HCT116 (cell line): ENCODE results near the gene WDR55. TPM values are rescaled to one million over a fixed set of nuclear protein-coding genes. Genes with fewer than 3 reads are reported as not detected.

Source experiments
- ATAC-seq: fragments of 200-7000 bp; cut with Tn5 transposase; 2 replicates; pipeline ENCODE4 v1.9.1; 2020; ENCODE audit warnings: mild to moderate bottlenecking, moderate library complexity
- BruUV-seq: library from RNA; stranded (reverse); fragments of 400-500 nt; replicated peaks from 2 replicates; lab custom pipeline; 2021; lab: Mats Ljungman, UMichigan
- CTCF ChIA-PET: fragments of 300-600 bp; sonication (Branson Sonifier 250); formaldehyde crosslinking; loops from one replicate; lab custom pipeline; 2021; ENCODE audit warnings: antibody characterized with exemption; lab: Charles Lee
- POLR2A ChIA-PET: fragments of 300-600, 350-600 bp; sonication (Branson Sonifier 250); formaldehyde crosslinking; loops from one replicate; lab custom pipeline; 2021; ENCODE audit warnings: antibody characterized with exemption; lab: Charles Lee
- RAD21 ChIA-PET, 2 experiments: fragments of 300-600 bp; sonication (Branson Sonifier 250); formaldehyde crosslinking; loops; one replicate each; lab custom pipeline; 2023; ENCODE audit warnings: low total read pairs in 2 of 2; ENCODE audit not compliant: uncharacterized antibody in 2 of 2, unreplicated experiment in 2 of 2, low non-redundant PET in 1 of 2; lab: Charles Lee
- DNase-seq: peaks from one replicate; pipeline ENCODE4 v3.0.0-alpha.2; 2010; ENCODE audit warnings: low read depth, low spot score
- H2AFZ ChIP-seq: fragments of 200-600 bp; shearing (Covaris generic), sonication (generic); 2 replicates; pipeline ENCODE4 v1.6.1; 2017; ENCODE audit warnings: low read depth, mixed run types, mixed read lengths, antibody characterized with exemption, low read length; ENCODE audit not compliant: poor library complexity, severe bottlenecking
- H3K27ac ChIP-seq: 2 replicates; pipeline ENCODE4 v1.5.1; 2012; ENCODE audit warnings: low read depth, low read length
- H3K27me3 ChIP-seq: fragments of 200-600 bp; sonication (generic); 2 replicates; pipeline ENCODE4 v1.6.1; 2016; ENCODE audit warnings: mixed run types, low read length, mixed read lengths; ENCODE audit not compliant: insufficient read depth
- H3K36me3 ChIP-seq, 2 experiments: fragments of 200-500 bp in 1 of 2; fragments of 200-600 bp in 1 of 2; sonication (Bioruptor generic) in 1 of 2; sonication (generic) in 1 of 2; 2 replicates each; pipeline versions ENCODE4 v1.5.1 to v1.6.1; 2014 to 2016; ENCODE audit warnings: low read length in 2 of 2, inconsistent platforms in 1 of 2, mixed read lengths in 1 of 2, mixed run types in 1 of 2; ENCODE audit not compliant: insufficient read depth in 2 of 2, control insufficient read depth in 1 of 2
- H3K4me1 ChIP-seq, 2 experiments: fragments of 200-600 bp in 1 of 2; sonication (generic) in 1 of 2; 2 replicates each; pipeline versions ENCODE4 v1.5.1 to v1.6.1; 2012 to 2017; ENCODE audit warnings: low read length in 2 of 2, inconsistent platforms in 1 of 2, mild to moderate bottlenecking in 1 of 2, mixed read lengths in 1 of 2, mixed run types in 1 of 2, moderate library complexity in 1 of 2; ENCODE audit not compliant: insufficient read depth in 2 of 2, control insufficient read depth in 1 of 2
- H3K4me2 ChIP-seq: fragments of 200-600 bp; sonication (generic); 2 replicates; pipeline ENCODE4 v1.6.1; 2017; ENCODE audit warnings: mixed run types, low read length, mixed read lengths
- H3K4me3 ChIP-seq, 2 experiments: fragments of 200-600 bp in 1 of 2; sonication (generic) in 1 of 2; replicated peaks in 1 of 2; 2 replicates each; pipeline ENCODE4 v1.5.1; 2011 to 2016; ENCODE audit warnings: low read length in 2 of 2, control low read depth in 1 of 2, low read depth in 1 of 2, mild to moderate bottlenecking in 1 of 2, mixed read lengths in 1 of 2, mixed run types in 1 of 2
- H3K79me2 ChIP-seq: fragments of 200-600 bp; sonication (generic); 2 replicates; pipeline ENCODE4 v1.6.1; 2017; ENCODE audit warnings: mild to moderate bottlenecking, mixed run types, low read length, moderate library complexity, mixed read lengths; ENCODE audit not compliant: insufficient read depth
- H3K9ac ChIP-seq: fragments of 200-600 bp; sonication (generic); 2 replicates; pipeline ENCODE4 v1.6.1; 2016; ENCODE audit warnings: low read length, mixed read lengths
- H3K9me2 ChIP-seq: fragments of 200-600 bp; sonication (generic), shearing (Covaris generic); 2 replicates; pipeline ENCODE4 v1.6.1; 2017; ENCODE audit warnings: mixed run types, mild to moderate bottlenecking, moderate library complexity; ENCODE audit not compliant: insufficient read depth
- H3K9me3 ChIP-seq, 2 experiments: fragments of 200-500 bp in 1 of 2; fragments of 200-600 bp in 1 of 2; sonication (Bioruptor generic) in 1 of 2; sonication (generic) in 1 of 2; 2 replicates each; pipeline ENCODE4 v1.6.1; 2014 to 2017; ENCODE audit warnings: low read length in 2 of 2, mixed read lengths in 2 of 2, inconsistent platforms in 1 of 2, low read depth in 1 of 2, mild to moderate bottlenecking in 1 of 2, mixed run types in 1 of 2, moderate library complexity in 1 of 2; ENCODE audit not compliant: control insufficient read depth in 1 of 2, insufficient read depth in 1 of 2
- H4K20me1 ChIP-seq: fragments of 200-600 bp; sonication (generic), shearing (Covaris generic); 2 replicates; pipeline ENCODE4 v1.6.1; 2017; ENCODE audit warnings: mixed run types, mild to moderate bottlenecking, moderate library complexity; ENCODE audit not compliant: insufficient read depth
- CBX3 ChIP-seq: IDR thresholded peaks from 2 replicates; pipeline ENCODE4 v1.6.1; 2012; ENCODE audit warnings: low read depth
- CEBPB ChIP-seq: IDR thresholded peaks from 2 replicates; pipeline ENCODE4 v1.6.1; 2012; ENCODE audit warnings: low read depth
- ELF1 ChIP-seq: IDR thresholded peaks from 2 replicates; pipeline ENCODE4 v1.6.1; 2012; ENCODE audit warnings: low read depth, borderline replicate concordance
- EZH2 ChIP-seq: fragments of 200-600 bp; sonication (generic); IDR thresholded peaks from 2 replicates; pipeline ENCODE4 v1.6.1; 2017; ENCODE audit warnings: antibody characterized with exemption, mixed run types
- REST ChIP-seq: IDR thresholded peaks from 2 replicates; pipeline ENCODE4 v1.6.1; 2012; ENCODE audit warnings: low read depth
- SP1 ChIP-seq: IDR thresholded peaks from 2 replicates; pipeline ENCODE4 v1.6.1; 2012; ENCODE audit warnings: low read depth
- YY1 ChIP-seq: IDR thresholded peaks from 2 replicates; pipeline ENCODE4 v1.6.1; 2011; ENCODE audit warnings: low read length, low read depth, moderate library complexity, mild to moderate bottlenecking; ENCODE audit not compliant: insufficient replicate concordance; ENCODE audit errors: extremely low read depth
- ZNF274 ChIP-seq: fragments of 200-500 bp; sonication (Bioruptor generic); IDR thresholded peaks from 2 replicates; pipeline ENCODE4 v1.6.1; 2014; ENCODE audit warnings: mild to moderate bottlenecking, low read depth, low read length, inconsistent platforms
- intact Hi-C: fragments of 100-400 bp; cut with micrococcal nuclease; formaldehyde crosslinking; loops from 2 replicates; pipeline ENCODE4 v1.10.0; 2022
- total RNA-seq: library from RNA; stranded (reverse); gene quantifications from one replicate; pipeline ENCODE4 v1.2.1, GENCODE V29; 2021; ENCODE audit not compliant: unreplicated experiment

WDR55 gene
- total RNA-seq, 1 experiment from 2014 or later, result 37.2 TPM

GRCh38 chr5:140641716-140642115, 23.0 kb upstream of the WDR55 start:
- TF ChIP-seq REST (no peak), EZH2 (no peak), SP1 (no peak), CEBPB (no peak), ELF1 (no peak), CBX3 (no peak), ZNF274 (no peak), YY1 (no peak)
- Histone ChIP-seq H3K27me3 (no peaks in the 10 kb centered on the region), H3K36me3 (peaks cover 13 to 29% of the 10 kb centered on the region in 2 experiments), H3K4me3 (no peak overlapping the region), H3K9me3 (no peaks in the 10 kb centered on the region), H3K9ac (no peak overlapping the region), H3K4me1 (peaks cover 7 to 17% of the 10 kb centered on the region in 2 experiments), H3K4me2 (no peak overlapping the region), H2AFZ (no peak overlapping the region), H3K9me2 (no peaks in the 10 kb centered on the region), H4K20me1 (no peaks in the 10 kb centered on the region), H3K79me2 (peaks cover 33% of the 10 kb centered on the region), H3K27ac (no peak overlapping the region)
- CTCF ChIA-PET, result no interaction called here
- DNase-seq (no peak), ATAC-seq (no peak)
- POLR2A ChIA-PET, result no interaction called here
- RAD21 ChIA-PET, result no interaction called here
- intact Hi-C loops, result loop anchor here (10.0 kb wide), 1 partner anchor 387 kb away; no protein-coding TSS in a partner anchor
- BruUV-seq, result no TSS peak
